22Rv1 (cell line): Measurements from ENCODE around the gene ZFR2.

Experiments used
- H3K27ac ChIP-seq: fragments of 450-650 bp; 2 replicates; pipeline ENCODE4 v1.5.1; 2017
- CTCF ChIP-seq: fragments of 450-650 bp; IDR thresholded peaks from 2 replicates; pipeline ENCODE4 v1.5.1; 2017; ENCODE audit warnings: mild to moderate bottlenecking
- ZFX ChIP-seq: fragments of 450-650 bp; IDR thresholded peaks from 2 replicates; pipeline ENCODE4 v1.6.1; 2017; ENCODE audit warnings: antibody characterized with exemption, borderline replicate concordance

The ZFR2 gene

GRCh38 chr19:3827306-3827705 is 41.5 kb downstream of the ZFR2 start:
- no peak overlapping the region for H3K27ac ChIP-seq
- TF ChIP-seq ZFX = no peak
- no peak for TF ChIP-seq CTCF

GRCh38 chr19:3826163-3826562 is 42.7 kb downstream of the ZFR2 start:
- TF ChIP-seq ZFX = no peak
- no peak overlapping the region for H3K27ac ChIP-seq

GRCh38 chr19:3825286-3825956 is 43.4 kb downstream of the ZFR2 start:
- no peak overlapping the region for H3K27ac ChIP-seq
- no peak for TF ChIP-seq ZFX
- no peak for TF ChIP-seq CTCF

GRCh38 chr19:3823350-3823713 is 45.5 kb downstream of the ZFR2 start:
- H3K27ac ChIP-seq = no peak overlapping the region
- TF ChIP-seq ZFX = no peak
- no peak for TF ChIP-seq CTCF

GRCh38 chr19:3822683-3823349 is 46.0 kb downstream of the ZFR2 start:
- no peak overlapping the region for H3K27ac ChIP-seq
- TF ChIP-seq ZFX (no peak), CTCF (no peak)

GRCh38 chr19:3821857-3822364 is 46.9 kb downstream of the ZFR2 start:
- TF ChIP-seq CTCF (peak; percentile 95), ZFX (no peak)
- H3K27ac ChIP-seq = no peak overlapping the region

- no peak overlapping the region for H3K27ac ChIP-seq
- TF ChIP-seq ZFX (no peak), CTCF (no peak)
Measured at GRCh38 chr19:3821156-3821555, 47.7 kb downstream of the ZFR2 start.
